Right atrium auricular region (tissue), 2 donors: ENCODE measurements around the gene TNS1. TPM values are rescaled to one million over a fixed set of nuclear protein-coding genes. Genes with fewer than 3 reads are reported as not detected.
A peak's percentile ranks its signal among the peaks of the same experiment; 100 is the strongest.

Experiments used
- DNase-seq: peaks from one replicate; pipeline ENCODE4 v3.0.0-alpha.2; 2019; ENCODE audit warnings: low spot score
- H3K27ac ChIP-seq, 2 donors: fragments of 200-600 bp; sonication (generic); 1 replicate in 1 of 2; 2 replicates in 1 of 2; pipeline ENCODE4 v1.5.1; 2016 to 2019
- H3K27me3 ChIP-seq, 2 donors: fragments of 200-600 bp; sonication (generic); one replicate each; pipeline versions ENCODE4 v1.5.1 to v1.6.0; 2017 to 2019
- H3K36me3 ChIP-seq: fragments of 200-600 bp; sonication (generic); one replicate; pipeline ENCODE4 v1.5.1; 2016
- H3K4me1 ChIP-seq, 2 donors: fragments of 200-600 bp; sonication (generic); one replicate each; pipeline versions ENCODE4 v1.5.1 to v1.6.0; 2017 to 2019
- H3K4me3 ChIP-seq, 2 donors: fragments of 200-600 bp; sonication (generic); 1 replicate in 1 of 2; 2 replicates in 1 of 2; pipeline ENCODE4 v1.5.1; 2017 to 2019; ENCODE audit warnings: mild to moderate bottlenecking in 1 of 2, moderate library complexity in 1 of 2
- H3K9me3 ChIP-seq, 2 donors: fragments of 200-600 bp; sonication (generic); one replicate each; pipeline ENCODE4 v1.5.1; 2019
- total RNA-seq, 2 donors: library from RNA; depleted of rRNA; stranded (reverse); fragments of >200 nt; gene quantifications; one replicate each; pipeline ENCODE4 v1.1.0, GENCODE V29; 2016
- TF ChIP-seq, protein P1 (sequence below), 2 donors: fragments of 200-600 bp; sonication (generic); IDR thresholded peaks; one replicate each; pipeline ENCODE4 v1.5.1; 2019; ENCODE audit warnings: antibody characterized with exemption in 2 of 2

The TNS1 gene
- total RNA-seq, 2 donors from 2014 or later, result 393 to 720 TPM

DNA sequence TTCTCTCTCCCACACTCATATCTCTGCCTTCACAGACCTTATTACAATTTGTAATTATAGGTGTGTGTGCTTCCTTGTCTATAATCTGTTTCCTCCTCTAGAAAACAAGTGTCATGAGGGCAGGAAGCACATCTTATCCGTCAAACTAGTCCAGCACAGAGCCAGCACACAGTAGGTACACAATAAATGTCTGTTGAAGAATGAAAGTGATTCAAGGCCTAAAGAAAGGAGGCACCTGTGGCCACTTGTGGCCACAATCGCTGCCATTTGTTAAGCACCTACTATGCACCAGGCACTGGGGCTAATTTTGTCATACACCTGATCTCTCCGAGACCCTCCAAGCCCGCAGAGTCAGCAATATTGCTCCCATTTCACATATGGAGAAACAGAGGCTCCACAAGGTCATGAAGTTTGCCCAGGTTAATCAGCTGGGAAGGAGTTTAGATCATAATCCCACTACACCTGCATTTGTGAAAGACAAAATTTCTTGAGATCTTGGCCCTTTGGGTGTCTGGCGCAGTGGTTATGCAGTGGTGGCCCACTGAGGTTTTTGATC is 78.4 kb downstream of the TNS1 start:
- no peak overlapping the region for H3K4me3 ChIP-seq

DNA sequence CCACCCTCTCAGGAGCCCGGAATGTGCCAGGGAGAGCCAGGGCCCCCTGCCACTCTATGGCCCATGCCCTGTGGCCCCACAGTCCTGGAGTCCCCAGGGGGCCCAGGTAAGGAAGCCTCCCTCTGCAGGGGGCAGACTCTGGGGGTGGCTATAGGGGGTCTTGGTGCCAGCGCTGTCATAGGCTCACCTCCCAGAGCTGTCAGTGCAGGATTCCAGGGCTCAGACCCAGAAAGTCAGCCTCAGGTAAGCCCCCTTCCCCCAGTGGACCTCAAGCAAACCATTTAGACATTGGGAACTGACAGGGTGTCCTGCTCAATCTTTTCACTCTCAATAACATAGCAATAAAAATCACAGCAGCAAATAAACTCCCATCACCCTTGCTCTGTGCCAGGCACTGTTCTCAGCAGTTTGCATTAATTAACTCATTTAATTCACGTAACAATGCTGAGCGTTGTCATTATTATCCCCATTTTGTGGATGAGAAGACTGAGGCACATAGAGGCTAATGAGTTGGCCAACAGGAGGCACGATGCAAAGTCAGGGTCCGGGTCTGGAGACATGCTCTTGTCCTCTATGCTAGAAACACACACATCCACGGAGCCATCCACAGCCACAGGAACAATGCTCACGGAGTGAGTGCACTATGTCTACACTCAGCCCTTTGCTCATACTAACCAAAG is 79.6 kb downstream of the TNS1 start:
- TF ChIP-seq, protein P1, sequence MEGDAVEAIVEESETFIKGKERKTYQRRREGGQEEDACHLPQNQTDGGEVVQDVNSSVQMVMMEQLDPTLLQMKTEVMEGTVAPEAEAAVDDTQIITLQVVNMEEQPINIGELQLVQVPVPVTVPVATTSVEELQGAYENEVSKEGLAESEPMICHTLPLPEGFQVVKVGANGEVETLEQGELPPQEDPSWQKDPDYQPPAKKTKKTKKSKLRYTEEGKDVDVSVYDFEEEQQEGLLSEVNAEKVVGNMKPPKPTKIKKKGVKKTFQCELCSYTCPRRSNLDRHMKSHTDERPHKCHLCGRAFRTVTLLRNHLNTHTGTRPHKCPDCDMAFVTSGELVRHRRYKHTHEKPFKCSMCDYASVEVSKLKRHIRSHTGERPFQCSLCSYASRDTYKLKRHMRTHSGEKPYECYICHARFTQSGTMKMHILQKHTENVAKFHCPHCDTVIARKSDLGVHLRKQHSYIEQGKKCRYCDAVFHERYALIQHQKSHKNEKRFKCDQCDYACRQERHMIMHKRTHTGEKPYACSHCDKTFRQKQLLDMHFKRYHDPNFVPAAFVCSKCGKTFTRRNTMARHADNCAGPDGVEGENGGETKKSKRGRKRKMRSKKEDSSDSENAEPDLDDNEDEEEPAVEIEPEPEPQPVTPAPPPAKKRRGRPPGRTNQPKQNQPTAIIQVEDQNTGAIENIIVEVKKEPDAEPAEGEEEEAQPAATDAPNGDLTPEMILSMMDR (IDR thresholded peaks at IDR 0.05), result no peak
- Histone ChIP-seq H3K4me1 (peaks cover 0 to 99% of the 10 kb centered on the region in 2 donors), H3K4me3 (peak overlapping the region in 1 of 2 donors; percentile 4), H3K9me3 (no peaks in the 10 kb centered on the region), H3K27me3 (no peaks in the 10 kb centered on the region), H3K27ac (peak overlapping the region; percentile 96 to 99), H3K36me3 (peaks cover 23% of the 10 kb centered on the region)
- DNase-seq, result no peak

More for the DNA sequence above, 78.4 kb downstream of the TNS1 start:
- DNase-seq, result no peak
- H3K27ac ChIP-seq, result peak overlapping the region; percentile 96 to 99
- no peaks in the 10 kb centered on the region for H3K27me3 ChIP-seq
- TF ChIP-seq, protein P1 (IDR thresholded peaks at IDR 0.05), result no peak
- H3K4me1 ChIP-seq, result peaks cover 0 to 99% of the 10 kb centered on the region in 2 donors
- peaks cover 11% of the 10 kb centered on the region for H3K36me3 ChIP-seq
- no peaks in the 10 kb centered on the region for H3K9me3 ChIP-seq

DNA sequence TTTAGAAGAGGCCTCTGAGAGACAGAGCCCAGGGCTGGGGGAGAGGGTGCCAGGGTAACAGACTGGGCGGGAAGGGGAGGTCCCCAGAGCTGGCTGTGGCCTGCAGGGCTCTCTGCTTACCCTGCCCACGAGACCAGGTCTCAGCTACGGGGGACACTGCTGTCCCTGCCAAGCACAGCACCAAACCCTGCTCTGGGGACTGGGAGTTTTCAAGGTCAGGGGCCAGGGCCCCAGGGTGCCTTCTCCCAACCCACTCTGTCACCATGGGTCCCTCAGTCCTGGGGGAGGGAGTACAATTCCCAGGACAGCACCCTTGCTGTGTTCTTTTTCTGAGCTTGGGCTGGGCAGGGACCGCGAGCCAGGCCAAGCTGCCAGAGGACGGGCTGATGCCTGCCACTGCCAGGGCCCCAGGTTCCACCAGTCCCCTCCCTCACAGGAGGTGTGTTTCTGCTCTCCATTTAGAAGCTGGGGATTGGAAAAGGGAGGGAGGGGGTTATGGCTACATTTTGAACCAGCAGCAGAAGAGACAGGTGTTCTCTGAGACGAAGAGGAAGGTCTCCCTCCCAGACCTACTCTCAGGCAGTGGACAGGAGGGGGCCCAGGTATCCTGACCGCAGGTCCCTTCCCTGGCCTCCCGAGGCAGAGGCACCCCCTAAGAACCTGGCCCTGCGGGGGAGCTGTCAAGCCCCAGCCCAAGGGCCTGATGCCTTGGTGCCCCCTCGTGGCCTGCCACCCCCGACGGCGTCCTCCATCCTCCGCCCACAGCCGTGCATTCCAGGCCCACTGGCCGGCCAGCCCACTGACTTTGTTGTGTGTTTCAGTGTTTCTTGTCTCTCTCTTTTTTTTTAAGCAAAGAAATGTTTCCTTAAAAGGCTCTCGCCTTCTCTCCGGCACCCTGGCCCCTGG is 80.4 kb downstream of the TNS1 start:
- Histone ChIP-seq H3K27me3 (no peaks in the 10 kb centered on the region), H3K9me3 (no peaks in the 10 kb centered on the region), H3K4me3 (peak overlapping the region in 1 of 2 donors; percentile 6), H3K36me3 (peaks cover 28% of the 10 kb centered on the region), H3K27ac (peak overlapping the region; percentile 96 to 99), H3K4me1 (peaks cover 0 to 99% of the 10 kb centered on the region in 2 donors)
- TF ChIP-seq, protein P1 (IDR thresholded peaks at IDR 0.05), result peak in 1 of 2 donors; percentile 64
- DNase-seq, result no peak

DNA sequence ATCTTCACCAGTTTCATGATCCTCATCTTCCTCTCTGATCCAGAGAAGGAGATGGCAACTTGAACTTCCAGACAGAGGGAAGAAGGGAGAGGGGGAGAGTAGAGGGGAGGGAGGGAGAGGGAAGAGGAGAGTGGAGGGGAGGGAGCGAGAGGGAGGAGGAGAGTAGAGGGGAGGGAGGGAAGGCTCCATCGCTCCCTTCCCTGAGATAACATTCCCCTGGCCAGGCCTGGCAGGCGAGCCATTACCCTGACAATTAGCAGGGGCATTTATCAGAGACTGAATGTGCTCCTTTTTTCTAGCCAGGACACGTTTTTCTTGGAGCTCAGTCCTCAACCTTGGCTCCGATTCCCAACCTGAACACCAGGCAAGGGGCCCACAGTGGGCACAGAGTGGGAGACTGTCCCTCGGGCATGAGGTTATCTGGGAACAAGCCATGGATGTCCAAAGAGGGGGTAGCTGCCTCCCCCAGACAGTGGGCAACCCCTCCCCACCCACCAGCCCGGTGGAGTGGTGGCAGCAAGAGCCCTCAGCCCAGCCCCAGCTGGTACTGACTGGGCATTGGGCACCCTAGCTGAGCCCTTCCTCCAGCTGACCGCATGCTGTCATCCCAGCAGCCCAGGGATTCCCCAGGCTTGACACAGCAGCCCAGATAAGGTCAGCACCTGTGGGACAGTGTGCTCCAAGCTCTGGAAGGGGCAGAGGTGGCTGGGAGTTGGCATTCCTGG is 81.8 kb downstream of the TNS1 start:
- peak overlapping the region in 1 of 2 donors; percentile 6 for H3K4me3 ChIP-seq
- H3K27ac ChIP-seq, result peak overlapping the region; percentile 96 to 99
- peaks cover 35% of the 10 kb centered on the region for H3K36me3 ChIP-seq
- H3K4me1 ChIP-seq, result peaks cover 0 to 99% of the 10 kb centered on the region in 2 donors
- TF ChIP-seq, protein P1 (IDR thresholded peaks at IDR 0.05), result no peak
- H3K27me3 ChIP-seq, result no peaks in the 10 kb centered on the region
- DNase-seq, result no peak
- no peaks in the 10 kb centered on the region for H3K9me3 ChIP-seq

DNA sequence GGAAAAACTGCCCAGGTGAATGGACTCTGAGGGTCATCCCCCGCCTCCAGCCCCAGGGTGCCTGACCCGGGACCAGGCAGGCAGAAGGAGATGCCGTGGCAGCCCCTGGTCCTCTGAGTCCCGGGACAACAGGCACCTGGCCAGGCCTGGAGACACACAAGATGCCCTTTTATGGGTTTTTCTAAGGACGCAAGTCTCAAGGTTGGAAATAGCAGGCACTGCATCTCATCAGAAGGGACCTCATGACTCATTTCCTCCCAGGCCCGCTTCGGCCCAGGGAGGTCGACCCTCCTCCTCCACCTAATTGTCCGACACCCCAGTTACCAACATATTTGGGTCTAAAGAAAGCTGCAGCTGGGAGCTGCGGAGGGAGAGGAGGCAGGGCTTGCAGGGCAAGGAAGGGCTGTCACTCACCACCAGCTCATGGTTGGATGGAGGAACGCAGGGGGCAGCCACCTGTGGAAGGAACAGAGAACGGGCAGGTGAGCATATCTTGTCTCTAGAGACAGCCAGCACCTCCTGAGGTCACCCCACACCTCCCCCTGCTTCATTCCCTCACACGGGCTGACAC is 82.9 kb downstream of the TNS1 start:
- H3K4me3 ChIP-seq, result peak overlapping the region in 1 of 2 donors; percentile 10
- peaks cover 0 to 99% of the 10 kb centered on the region in 2 donors for H3K4me1 ChIP-seq
- DNase-seq, result no peak
- TF ChIP-seq, protein P1 (IDR thresholded peaks at IDR 0.05), result no peak
- no peaks in the 10 kb centered on the region for H3K27me3 ChIP-seq
- H3K27ac ChIP-seq, result peak overlapping the region; percentile 96 to 99
- H3K9me3 ChIP-seq, result no peaks in the 10 kb centered on the region
- peaks cover 45% of the 10 kb centered on the region for H3K36me3 ChIP-seq
